Endothelial cell of umbilical vein (primary cell): Measurements from ENCODE around the gene ITGB1.
A peak's percentile ranks its signal among the peaks of the same experiment; 100 is the strongest.

ENCODE experiments used
- EZH2 ChIP-seq: IDR thresholded peaks from 2 replicates; pipeline ENCODE4 v1.6.1; 2012; ENCODE audit warnings: borderline replicate concordance, low read depth, mild to moderate bottlenecking, moderate library complexity, low read length, inconsistent platforms; ENCODE audit not compliant: severe bottlenecking
- MAX ChIP-seq: IDR thresholded peaks from 2 replicates; pipeline ENCODE4 v1.6.1; 2011; ENCODE audit not compliant: insufficient read depth, insufficient read length
- MYC ChIP-seq: IDR thresholded peaks from one replicate; pipeline ENCODE4 v1.6.1; 2011; ENCODE audit warnings: mild to moderate bottlenecking, low read depth, low read length
- POLR2A ChIP-seq: IDR thresholded peaks from 2 replicates; pipeline ENCODE4 v1.6.1; 2012; ENCODE audit warnings: low read depth, mild to moderate bottlenecking, control low read depth, low read length
- POLR2AphosphoS5 ChIP-seq: IDR thresholded peaks from 2 replicates; pipeline ENCODE4 v1.6.1; 2012; ENCODE audit warnings: low read depth, mild to moderate bottlenecking, control low read depth, low read length, moderate library complexity; ENCODE audit not compliant: insufficient read depth
- TF ChIP-seq, protein P1 (sequence below), 2 donors: IDR thresholded peaks; 1 replicate in 1 of 2; 2 replicates in 1 of 2; pipeline ENCODE4 v1.5.1; 2011; ENCODE audit warnings: low read length in 2 of 2, mild to moderate bottlenecking in 2 of 2, moderate library complexity in 2 of 2, control low read depth in 1 of 2, inconsistent platforms in 1 of 2, low read depth in 1 of 2; ENCODE audit not compliant: insufficient read depth in 1 of 2; ENCODE audit errors: extremely low read depth in 1 of 2

- TF ChIP-seq EZH2: no peak
- TF ChIP-seq, protein P1, sequence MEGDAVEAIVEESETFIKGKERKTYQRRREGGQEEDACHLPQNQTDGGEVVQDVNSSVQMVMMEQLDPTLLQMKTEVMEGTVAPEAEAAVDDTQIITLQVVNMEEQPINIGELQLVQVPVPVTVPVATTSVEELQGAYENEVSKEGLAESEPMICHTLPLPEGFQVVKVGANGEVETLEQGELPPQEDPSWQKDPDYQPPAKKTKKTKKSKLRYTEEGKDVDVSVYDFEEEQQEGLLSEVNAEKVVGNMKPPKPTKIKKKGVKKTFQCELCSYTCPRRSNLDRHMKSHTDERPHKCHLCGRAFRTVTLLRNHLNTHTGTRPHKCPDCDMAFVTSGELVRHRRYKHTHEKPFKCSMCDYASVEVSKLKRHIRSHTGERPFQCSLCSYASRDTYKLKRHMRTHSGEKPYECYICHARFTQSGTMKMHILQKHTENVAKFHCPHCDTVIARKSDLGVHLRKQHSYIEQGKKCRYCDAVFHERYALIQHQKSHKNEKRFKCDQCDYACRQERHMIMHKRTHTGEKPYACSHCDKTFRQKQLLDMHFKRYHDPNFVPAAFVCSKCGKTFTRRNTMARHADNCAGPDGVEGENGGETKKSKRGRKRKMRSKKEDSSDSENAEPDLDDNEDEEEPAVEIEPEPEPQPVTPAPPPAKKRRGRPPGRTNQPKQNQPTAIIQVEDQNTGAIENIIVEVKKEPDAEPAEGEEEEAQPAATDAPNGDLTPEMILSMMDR (IDR thresholded peaks at IDR 0.05; ENCODE audit: extremely low read depth in 1 of 2, insufficient read depth in 1 of 2, low read depth in 1 of 2, low read length in 2 of 2): peak in 1 of 2 donors; percentile 10
- peak; percentile 60 for TF ChIP-seq POLR2AphosphoS5
- no peak for TF ChIP-seq MAX
- TF ChIP-seq POLR2A: peak; percentile 45
- no peak for TF ChIP-seq MYC
These were observed 3.9 kb upstream of the ITGB1 start for GRCh38 chr10:32961895-32962369.
